Sigmoid colon (tissue), 4 donors: Measurements from ENCODE around the gene SZT2.

Experiments
- CTCF ChIP-seq, 4 experiments: fragments of 450-650 bp in 3 of 4; fragments of 200-600 bp in 1 of 4; IDR thresholded peaks; one replicate each; pipeline ENCODE4 v1.5.1; 2016 to 2019; ENCODE audit warnings: antibody characterized with exemption in 4 of 4, mild to moderate bottlenecking in 3 of 4, moderate library complexity in 2 of 4
- EP300 ChIP-seq, 4 donors: sonication (generic); formaldehyde crosslinking; IDR thresholded peaks; one replicate each; pipeline ENCODE4 v1.6.1; 2017; ENCODE audit warnings: antibody characterized with exemption in 4 of 4
- POLR2A ChIP-seq, 2 donors: fragments of 450-650 bp; IDR thresholded peaks; one replicate each; pipeline ENCODE4 v1.6.1; 2016; ENCODE audit warnings: antibody characterized with exemption in 2 of 2, mild to moderate bottlenecking in 2 of 2, moderate library complexity in 2 of 2
- POLR2AphosphoS5 ChIP-seq, 4 donors: sonication (generic); formaldehyde crosslinking; IDR thresholded peaks; one replicate each; pipeline ENCODE4 v1.6.1; 2017; ENCODE audit warnings: antibody characterized with exemption in 4 of 4

DNA sequence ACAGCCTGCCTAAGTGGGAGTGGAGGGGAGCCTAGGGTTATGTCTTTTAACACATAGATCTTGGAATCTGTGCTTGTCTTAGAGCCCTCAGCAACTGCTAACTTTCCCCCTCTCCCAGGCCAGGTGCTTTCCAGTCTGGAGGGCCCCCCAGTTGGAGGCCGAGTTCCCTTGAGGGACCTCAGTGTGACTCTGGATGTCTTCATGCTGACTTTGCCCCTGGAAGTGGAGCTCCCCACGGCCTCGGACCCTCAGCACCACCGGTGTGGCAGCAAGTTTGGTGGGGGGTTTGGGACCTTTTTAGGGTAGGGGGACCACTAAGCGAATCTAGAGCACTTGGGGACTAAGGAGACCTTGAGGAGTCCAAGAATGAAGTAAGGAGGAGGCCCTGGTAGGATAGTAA lies 41.1 kb downstream of the SZT2 start:
- TF ChIP-seq POLR2A (IDR thresholded peaks at IDR 0.05) = no peak
- TF ChIP-seq CTCF (IDR thresholded peaks at IDR 0.05) = no peak
- no peak for TF ChIP-seq POLR2AphosphoS5 (IDR thresholded peaks at IDR 0.05)
- no peak for TF ChIP-seq EP300 (IDR thresholded peaks at IDR 0.05)
